GM21723 (cell line): ENCODE results near the gene COMMD4.
"Not testable (repeated sequence)": the region's sequence is repeated elsewhere in the genome, so short reads cannot be mapped to it uniquely, and the experiment has no call there.

Experiments used
- ATAC-seq: cut with Tn5 transposase; IDR thresholded peaks from one replicate; pipeline ENCODE4 v1.9.1; 2021; ENCODE audit warnings: mild to moderate bottlenecking, moderate library complexity; ENCODE audit not compliant: unreplicated experiment

The COMMD4 gene

DNA sequence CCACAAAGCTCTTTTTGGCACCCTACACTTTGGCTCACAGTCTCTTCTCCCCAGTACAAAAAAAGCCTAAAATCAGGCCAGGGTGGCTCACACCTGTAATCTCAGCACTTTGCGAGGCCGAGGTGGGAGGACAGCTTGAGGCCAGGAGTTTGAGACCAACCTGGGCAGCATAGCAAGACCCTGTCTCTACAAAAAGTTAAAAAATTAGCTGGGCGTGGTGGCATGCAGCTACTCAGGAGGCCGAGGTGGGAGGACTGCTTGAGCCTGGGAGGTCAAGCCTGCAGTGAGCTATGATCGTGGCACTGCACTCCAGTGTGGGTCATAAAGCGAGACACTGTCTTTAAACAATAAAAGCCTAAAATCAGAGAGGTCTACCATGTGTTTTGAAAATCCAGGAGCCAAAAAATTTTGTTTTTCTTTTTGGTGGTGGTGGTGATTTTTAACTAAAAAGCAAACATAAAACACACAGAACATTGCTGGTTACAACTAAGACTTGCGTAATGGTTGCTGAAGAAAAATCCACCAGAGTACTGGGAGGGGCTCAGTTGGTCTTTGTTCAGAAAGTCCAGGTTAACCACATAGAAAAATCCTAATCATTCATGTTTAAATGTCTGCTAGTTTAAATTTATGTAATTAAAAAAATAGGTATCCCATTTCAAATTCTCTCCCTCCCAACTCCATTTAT, 34.2 kb downstream of the COMMD4 start:
- no peak for ATAC-seq

DNA sequence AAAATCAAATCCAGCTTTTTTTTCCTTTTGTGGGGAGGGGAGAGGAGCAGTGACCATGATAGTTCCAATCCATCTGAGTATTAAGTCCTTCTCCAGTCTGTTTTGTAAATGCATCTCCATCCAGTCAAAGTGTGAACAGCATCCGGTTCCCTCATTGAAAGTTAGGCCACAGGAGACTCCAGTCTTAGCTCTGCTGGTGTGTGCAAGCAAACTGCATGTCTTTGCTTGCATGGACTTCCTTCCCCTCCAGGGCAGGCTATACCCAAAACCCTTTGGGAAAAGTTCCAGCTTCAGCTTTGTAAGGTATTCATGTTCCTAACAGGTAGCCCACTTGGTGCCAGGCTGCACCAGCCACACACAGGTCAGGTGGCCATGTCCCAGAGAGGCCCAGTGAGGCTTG, 35.6 kb downstream of the COMMD4 start:
- no peak for ATAC-seq

DNA sequence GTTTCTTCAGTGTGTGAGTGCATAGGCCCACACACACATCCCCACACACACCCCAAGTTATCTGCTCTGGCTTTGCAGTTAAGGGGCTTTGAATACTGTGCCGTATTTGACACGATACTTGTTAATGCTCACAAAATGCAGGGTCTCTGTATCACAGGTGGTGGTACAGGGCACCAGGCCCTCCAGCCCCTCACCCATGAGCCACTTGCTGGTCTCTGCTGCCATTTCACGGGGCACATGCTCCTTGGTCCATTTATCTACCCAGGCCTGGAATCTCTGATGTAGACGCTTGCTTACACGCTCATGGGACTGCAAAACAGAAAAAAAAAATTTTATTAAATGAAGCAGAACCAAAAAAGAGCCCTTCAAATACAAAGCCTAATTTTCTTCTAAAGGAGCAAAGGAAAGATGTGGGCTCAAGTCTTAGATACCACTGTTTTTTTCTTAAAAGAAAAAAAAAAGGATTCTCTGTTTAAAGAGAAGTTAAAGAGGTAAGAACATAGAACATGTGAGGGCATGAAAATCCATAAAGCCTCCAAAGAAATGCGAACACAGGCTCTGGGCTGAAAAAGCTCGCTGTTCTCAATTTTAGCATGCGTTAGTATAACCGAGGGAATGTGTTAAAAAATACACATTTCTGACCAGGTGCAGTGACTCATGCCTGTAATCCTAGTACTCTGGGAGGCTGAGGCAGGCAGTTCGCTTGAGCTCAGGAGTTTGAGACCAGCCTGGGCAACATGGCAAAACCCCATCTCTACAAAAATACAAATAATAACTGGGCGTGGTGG, 36.2 kb downstream of the COMMD4 start:
- ATAC-seq = no peak

DNA sequence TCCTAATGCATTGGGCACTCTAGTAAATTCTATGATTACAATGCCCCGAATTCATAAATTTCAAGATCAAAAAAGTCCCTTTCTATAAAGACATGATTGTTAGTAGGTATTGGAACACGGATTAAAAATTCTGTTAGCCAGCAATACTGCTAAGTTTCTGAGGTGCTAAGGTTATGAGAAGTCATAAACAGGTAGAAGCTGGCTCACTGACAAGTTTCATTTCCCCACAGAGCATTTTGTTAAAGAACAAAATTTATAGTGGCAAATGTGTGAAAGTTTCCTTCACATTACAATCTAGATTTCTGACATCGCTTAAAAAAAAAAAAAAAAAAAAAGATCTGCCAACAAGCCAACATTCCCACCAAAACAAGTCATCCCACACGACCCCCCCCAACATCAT, 44.9 kb downstream of the COMMD4 start:
- ATAC-seq = no peak

GRCh38 chr15:75383986-75384385, 48.1 kb downstream of the COMMD4 start:
- ATAC-seq = not testable (repeated sequence)
